Panc1 (cell line): Measurements from ENCODE around the gene ROR1. TPM values are rescaled to one million over a fixed set of nuclear protein-coding genes. Genes with fewer than 3 reads are reported as not detected.
A peak's percentile ranks its signal among the peaks of the same experiment; 100 is the strongest.
"Not testable (repeated sequence)": the region's sequence is repeated elsewhere in the genome, so short reads cannot be mapped to it uniquely, and the experiment has no call there.

Source experiments
- ATAC-seq: fragments of 200-7000 bp; cut with Tn5 transposase; 2 replicates; pipeline ENCODE4 v1.9.1; 2020; ENCODE audit warnings: mild to moderate bottlenecking, moderate library complexity
- BruUV-seq: library from RNA; stranded (reverse); fragments of 400-500 nt; replicated peaks from 2 replicates; lab custom pipeline; 2021; lab: Mats Ljungman, UMichigan
- CTCF ChIA-PET: fragments of 300-600 bp; sonication (Branson Sonifier 250); formaldehyde crosslinking; loops from one replicate; lab custom pipeline; 2022; ENCODE audit warnings: antibody characterized with exemption; lab: Charles Lee
- POLR2A ChIA-PET: fragments of 300-600 bp; sonication (Branson Sonifier 250); formaldehyde crosslinking; loops from one replicate; lab custom pipeline; 2022; ENCODE audit warnings: antibody characterized with exemption; lab: Charles Lee
- DNase-seq: peaks from one replicate; pipeline ENCODE4 v3.0.0-alpha.2; 2010; ENCODE audit warnings: low read depth, low spot score
- H3K27ac ChIP-seq: 2 replicates; pipeline ENCODE4 v1.5.1; 2011; ENCODE audit warnings: mild to moderate bottlenecking, low read length, inconsistent platforms
- H3K27me3 ChIP-seq: fragments of 200-500 bp; sonication (Bioruptor generic); 2 replicates; pipeline ENCODE4 v1.6.0; 2014; ENCODE audit warnings: low read length, inconsistent platforms; ENCODE audit not compliant: control insufficient read depth, insufficient read depth
- H3K36me3 ChIP-seq: fragments of 200-500 bp; sonication (Bioruptor generic); 2 replicates; pipeline ENCODE4 v1.5.1; 2014; ENCODE audit warnings: inconsistent platforms, mild to moderate bottlenecking, low read length, moderate library complexity; ENCODE audit not compliant: control insufficient read depth, insufficient read depth
- H3K4me1 ChIP-seq: 2 replicates; pipeline ENCODE4 v1.5.1; 2011; ENCODE audit warnings: inconsistent platforms, mild to moderate bottlenecking, low read length, moderate library complexity; ENCODE audit not compliant: control insufficient read depth, insufficient read depth
- H3K4me3 ChIP-seq, 2 experiments: 2 replicates each; pipeline ENCODE4 v1.5.1; 2011 to 2012; ENCODE audit warnings: low read depth in 2 of 2, low read length in 2 of 2, mild to moderate bottlenecking in 2 of 2, inconsistent platforms in 1 of 2, moderate library complexity in 1 of 2
- H3K9me3 ChIP-seq: fragments of 200-500 bp; sonication (Bioruptor generic); 2 replicates; pipeline ENCODE4 v1.5.1; 2014; ENCODE audit warnings: low read depth, mild to moderate bottlenecking, inconsistent platforms, low read length, moderate library complexity; ENCODE audit not compliant: control insufficient read depth, insufficient read depth
- CTCF ChIP-seq: fragments of 450-650 bp; IDR thresholded peaks from 2 replicates; pipeline ENCODE4 v1.5.1; 2017; ENCODE audit warnings: mild to moderate bottlenecking
- POLR2AphosphoS5 ChIP-seq: IDR thresholded peaks from 2 replicates; pipeline ENCODE4 v1.6.1; 2012; ENCODE audit warnings: mild to moderate bottlenecking, low read depth, low read length, moderate library complexity
- REST ChIP-seq, 2 experiments: IDR thresholded peaks; 2 replicates each; pipeline ENCODE4 v1.6.1; 2011 to 2012; ENCODE audit warnings: low read depth in 2 of 2, control low read depth in 1 of 2, low read length in 1 of 2, mild to moderate bottlenecking in 1 of 2, moderate library complexity in 1 of 2; ENCODE audit not compliant: insufficient read depth in 1 of 2
- SIN3A ChIP-seq: IDR thresholded peaks from 2 replicates; pipeline ENCODE4 v1.6.1; 2012; ENCODE audit warnings: low read depth, mild to moderate bottlenecking, low read length, moderate library complexity, borderline replicate concordance; ENCODE audit not compliant: insufficient read depth
- TCF7L2 ChIP-seq: IDR thresholded peaks from 2 replicates; pipeline ENCODE4 v1.6.1; 2011; ENCODE audit warnings: mild to moderate bottlenecking, low read depth, low read length, inconsistent platforms
- in situ Hi-C: cut with HindIII; loops from 2 replicates; pipeline ENCODE4 v1.10.0; 2016; ENCODE audit warnings: low sequenced_read_pairs, low pct_unique_long_range_greater_than_20kb
- intact Hi-C: fragments of 100-400 bp; cut with micrococcal nuclease; formaldehyde crosslinking; loops from one replicate; pipeline ENCODE4 v1.10.0; 2022; ENCODE audit not compliant: unreplicated experiment
- total RNA-seq: library from RNA; stranded (reverse); gene quantifications from one replicate; pipeline ENCODE4 v1.2.1, GENCODE V29; 2021; ENCODE audit not compliant: unreplicated experiment

Gene ROR1
- total RNA-seq, 1 experiment from 2014 or later, result 19.3 TPM

- POLR2A ChIA-PET, result no interaction called here
- Histone ChIP-seq H3K4me3 (no peak overlapping the region), H3K27ac (peak overlapping the region; percentile 37; the same call in 1 of the 2 replicates), H3K36me3 (no peaks in the 10 kb centered on the region), H3K4me1 (peaks cover 34% of the 10 kb centered on the region), H3K27me3 (no peaks in the 10 kb centered on the region), H3K9me3 (0 out of 2 replicates have a peak, but pooled peaks cover 3% of the 10 kb centered on the region)
- CTCF ChIA-PET, result no interaction called here
- no peak for ATAC-seq
- TF ChIP-seq CTCF, result no peak
- TF ChIP-seq REST (IDR thresholded peaks at IDR 0.05; ENCODE audit: insufficient read depth in 1 of 2, low read depth in 2 of 2, low read length in 1 of 2), result no peak
- TF ChIP-seq SIN3A, result no peak
- TF ChIP-seq POLR2AphosphoS5, result no peak
- no peak for TF ChIP-seq TCF7L2
- DNase-seq, result no peak
- in situ Hi-C loops, result no loop called here
- no TSS peak for BruUV-seq
- intact Hi-C loops, result no loop called here
These were observed 38.4 kb downstream of the ROR1 start for GRCh38 chr1:63812071-63812700.

- Histone ChIP-seq H3K4me3 (no peak overlapping the region), H3K27me3 (no peaks in the 10 kb centered on the region), H3K9me3 (no peaks in the 10 kb centered on the region), H3K4me1 (peaks cover 50% of the 10 kb centered on the region), H3K27ac (no peak overlapping the region; the same call in 1 of the 2 replicates), H3K36me3 (no peaks in the 10 kb centered on the region)
- BruUV-seq, result no TSS peak
- DNase-seq (no peak), ATAC-seq (no peak)
- TF ChIP-seq POLR2AphosphoS5 (no peak), REST (IDR thresholded peaks at IDR 0.05; ENCODE audit: insufficient read depth in 1 of 2, low read depth in 2 of 2, low read length in 1 of 2) (no peak), CTCF (no peak), SIN3A (no peak), TCF7L2 (no peak)
- intact Hi-C loops, result no loop called here
- ChIA-PET CTCF (no interaction called here), POLR2A (no interaction called here)
- in situ Hi-C loops, result no loop called here
These were observed 40.0 kb downstream of the ROR1 start for GRCh38 chr1:63813829-63814277.

- in situ Hi-C loops, BruUV-seq, DNase-seq, ATAC-seq, POLR2A ChIA-PET, intact Hi-C loops, H3K9me3 ChIP-seq, H3K36me3 ChIP-seq, H3K4me3 ChIP-seq, H3K27me3 ChIP-seq: not testable (repeated sequence)
- Histone ChIP-seq H3K4me1 (peaks cover 54% of the 10 kb centered on the region), H3K27ac (peak overlapping the region; percentile 71)
- CTCF ChIA-PET, result interaction anchor here (1.0 kb wide), 1 partner anchor 124 kb away, joined by 3 read pairs; no protein-coding TSS in a partner anchor
These were observed 42.5 kb downstream of the ROR1 start for GRCh38 chr1:63816217-63816815.
